ENCODE data around the gene LRRK2.

The LRRK2 gene

DNA sequence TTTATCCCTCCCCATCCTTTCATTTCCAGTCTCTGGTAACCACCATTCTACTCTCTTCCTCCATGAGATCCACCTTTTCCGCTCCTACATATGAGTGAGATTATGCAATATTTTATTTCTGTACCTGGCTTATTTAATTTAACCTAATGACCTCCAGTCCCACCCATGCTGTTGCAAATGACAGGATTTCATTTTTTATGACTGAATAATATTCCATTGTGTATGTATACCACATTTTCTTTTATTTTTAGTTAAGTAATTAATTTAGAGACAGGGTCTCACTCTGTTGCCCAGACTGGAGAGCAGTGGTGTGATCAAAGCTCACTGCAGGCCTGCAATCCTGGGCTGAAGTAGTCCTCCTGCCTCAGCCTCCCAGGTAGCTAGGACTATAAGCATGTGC, 2.6 kb downstream of the LRRK2 start:
- Histone ChIP-seq H3K27me3 (replicated peaks; ENCODE audit: control insufficient read depth, insufficient read depth, low read length, poor library complexity, severe bottlenecking) (no peaks in the 10 kb centered on the region), H3K9me3 (ENCODE audit: control insufficient read depth, low read length) (no peaks in the 10 kb centered on the region), H3K36me3 (ENCODE audit: control insufficient read depth, insufficient read depth, low read length) (no peaks in the 10 kb centered on the region), H3K27ac (ENCODE audit: insufficient read depth, low read length, poor library complexity, severe bottlenecking) (no peak overlapping the region), H3K4me1 (ENCODE audit: control insufficient read depth, insufficient read depth, low read length, poor library complexity, severe bottlenecking) (no peaks in the 10 kb centered on the region), H3K4me3 (ENCODE audit: insufficient read depth, low read depth, low read length, poor library complexity, severe bottlenecking) (no peak overlapping the region)
- no peak for DNase-seq

DNA sequence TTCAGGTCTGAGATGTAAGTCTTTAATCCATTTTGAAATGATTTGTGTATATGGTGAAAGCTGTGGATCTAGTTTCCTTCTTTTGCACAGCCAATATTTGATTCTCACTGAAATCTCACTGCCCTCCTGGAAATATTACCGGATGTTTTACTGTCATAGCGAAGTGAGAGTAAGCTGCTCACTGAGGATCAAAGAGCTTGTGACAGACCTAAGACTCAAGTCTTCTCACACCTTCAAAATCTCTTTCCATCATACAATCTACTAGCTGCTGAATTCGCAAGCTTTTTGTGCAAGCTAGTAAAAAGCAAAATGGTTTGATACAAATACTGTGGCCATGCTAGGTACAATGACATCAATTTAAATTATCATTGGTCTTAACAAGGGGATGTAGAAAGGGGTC, 3.9 kb downstream of the LRRK2 start:
- H3K27ac ChIP-seq (ENCODE audit: insufficient read depth, low read length, poor library complexity, severe bottlenecking): no peak overlapping the region
- H3K27me3 ChIP-seq (replicated peaks; ENCODE audit: control insufficient read depth, insufficient read depth, low read length, poor library complexity, severe bottlenecking): no peaks in the 10 kb centered on the region
- no peaks in the 10 kb centered on the region for H3K36me3 ChIP-seq (ENCODE audit: control insufficient read depth, insufficient read depth, low read length)
- no peak overlapping the region for H3K4me3 ChIP-seq (ENCODE audit: insufficient read depth, low read depth, low read length, poor library complexity, severe bottlenecking)
- DNase-seq: no peak
- H3K4me1 ChIP-seq (ENCODE audit: control insufficient read depth, insufficient read depth, low read length, poor library complexity, severe bottlenecking): no peaks in the 10 kb centered on the region
- no peaks in the 10 kb centered on the region for H3K9me3 ChIP-seq (ENCODE audit: control insufficient read depth, low read length)

DNA sequence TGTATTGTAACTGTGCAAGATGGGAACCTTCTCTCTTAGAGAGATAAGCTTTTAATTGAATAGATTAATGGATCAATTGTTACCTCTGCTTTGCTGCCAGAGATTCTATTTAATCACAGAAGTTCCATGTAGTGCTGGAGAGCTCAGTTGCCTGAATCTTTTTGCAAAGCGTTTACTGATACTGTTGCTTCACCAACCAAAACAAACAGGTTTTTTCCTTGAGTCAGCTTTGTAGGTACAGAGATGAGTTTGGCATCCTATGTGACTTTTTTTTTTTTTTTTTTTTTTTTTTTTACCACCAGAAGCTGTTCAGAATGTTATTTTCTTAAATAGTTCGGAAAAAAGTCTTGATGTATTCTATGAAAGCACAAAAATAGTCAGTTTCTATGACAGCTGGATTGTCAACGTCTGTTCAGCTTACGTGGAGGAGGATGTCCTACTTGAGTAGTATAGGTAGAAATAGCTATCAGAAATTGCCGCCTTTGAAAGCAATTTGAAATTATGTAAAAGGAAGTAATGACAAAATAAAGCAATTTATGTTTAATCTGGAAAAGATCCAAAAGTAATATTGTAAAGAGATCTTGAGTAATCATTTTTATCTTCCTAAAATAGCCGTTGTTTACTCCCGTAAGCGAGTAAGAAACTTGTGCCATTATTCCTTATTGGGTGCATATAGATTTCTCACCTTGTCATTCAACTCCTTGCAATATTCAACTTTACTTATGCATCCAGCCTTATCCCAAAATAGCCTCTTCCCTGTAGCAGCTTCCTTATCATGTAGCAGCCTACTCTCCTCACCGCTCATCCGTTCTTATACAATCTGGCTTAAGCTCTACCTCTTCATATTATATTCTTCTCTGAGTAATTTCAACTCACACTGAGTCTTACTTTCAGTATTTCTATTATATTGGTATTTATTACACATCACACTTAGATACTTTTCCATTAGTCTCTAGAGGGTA, 5.2 kb downstream of the LRRK2 start:
- no peaks in the 10 kb centered on the region for H3K9me3 ChIP-seq (ENCODE audit: control insufficient read depth, low read length)
- no peaks in the 10 kb centered on the region for H3K4me1 ChIP-seq (ENCODE audit: control insufficient read depth, insufficient read depth, low read length, poor library complexity, severe bottlenecking)
- no peak overlapping the region for H3K4me3 ChIP-seq (ENCODE audit: insufficient read depth, low read depth, low read length, poor library complexity, severe bottlenecking)
- no peaks in the 10 kb centered on the region for H3K36me3 ChIP-seq (ENCODE audit: control insufficient read depth, insufficient read depth, low read length)
- H3K27ac ChIP-seq (ENCODE audit: insufficient read depth, low read length, poor library complexity, severe bottlenecking): no peak overlapping the region
- DNase-seq: no peak
- no peaks in the 10 kb centered on the region for H3K27me3 ChIP-seq (replicated peaks; ENCODE audit: control insufficient read depth, insufficient read depth, low read length, poor library complexity, severe bottlenecking)

DNA sequence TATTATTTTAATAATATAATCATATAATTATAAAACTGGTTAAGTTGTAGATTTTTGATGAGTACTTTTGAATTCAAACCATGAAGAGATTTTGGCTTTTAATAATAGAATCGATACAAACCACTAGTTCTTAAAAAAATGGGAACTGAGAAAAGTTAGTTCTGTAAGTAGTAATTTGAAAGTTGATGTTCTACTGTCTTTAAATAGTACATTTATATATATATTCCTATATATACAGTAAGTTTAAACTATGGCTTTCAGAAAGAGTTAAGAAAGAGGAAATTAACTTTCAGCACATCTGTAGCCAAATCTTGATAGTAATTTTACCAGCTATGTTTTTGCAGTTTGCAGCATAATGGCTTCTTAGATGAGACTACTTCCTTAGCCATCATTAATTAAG, 7.8 kb downstream of the LRRK2 start:
- no peaks in the 10 kb centered on the region for H3K4me1 ChIP-seq (ENCODE audit: control insufficient read depth, insufficient read depth, low read length, poor library complexity, severe bottlenecking)
- H3K9me3 ChIP-seq (ENCODE audit: control insufficient read depth, low read length): no peaks in the 10 kb centered on the region
- H3K36me3 ChIP-seq (ENCODE audit: control insufficient read depth, insufficient read depth, low read length): no peaks in the 10 kb centered on the region
- no peaks in the 10 kb centered on the region for H3K27me3 ChIP-seq (replicated peaks; ENCODE audit: control insufficient read depth, insufficient read depth, low read length, poor library complexity, severe bottlenecking)
- no peak overlapping the region for H3K4me3 ChIP-seq (ENCODE audit: insufficient read depth, low read depth, low read length, poor library complexity, severe bottlenecking)
- no peak overlapping the region for H3K27ac ChIP-seq (ENCODE audit: insufficient read depth, low read length, poor library complexity, severe bottlenecking)
- no peak for DNase-seq

DNA sequence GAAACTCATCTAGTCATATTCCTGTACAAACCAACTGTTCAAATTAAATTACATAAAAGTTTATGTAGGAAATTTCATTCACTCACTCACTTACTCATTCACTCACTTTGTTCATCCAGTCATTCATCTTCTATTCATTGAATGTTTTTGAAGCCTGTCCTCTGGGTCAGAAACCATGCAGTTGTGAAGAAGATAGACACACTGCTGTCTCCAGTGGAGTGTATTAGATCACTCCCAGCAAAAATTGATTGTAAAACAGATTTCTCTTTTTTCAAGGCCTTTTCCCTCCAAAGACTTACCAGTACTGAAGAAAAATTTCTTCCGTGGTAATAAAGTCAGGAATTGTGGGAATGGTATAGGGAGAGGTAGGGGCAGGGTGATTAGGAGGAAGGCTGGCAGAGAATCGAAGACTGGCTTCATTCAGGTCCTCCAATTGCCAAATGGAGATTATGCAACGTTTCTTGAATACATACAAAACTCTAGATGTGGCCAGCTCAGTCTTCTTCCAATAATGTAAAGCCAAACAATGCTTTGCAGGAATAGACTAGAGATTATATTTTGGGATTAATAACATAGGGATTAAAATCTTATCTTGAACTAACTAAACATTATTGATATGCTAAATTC, 9.1 kb downstream of the LRRK2 start:
- Histone ChIP-seq H3K4me1 (ENCODE audit: control insufficient read depth, insufficient read depth, low read length, poor library complexity, severe bottlenecking) (no peaks in the 10 kb centered on the region), H3K27ac (ENCODE audit: insufficient read depth, low read length, poor library complexity, severe bottlenecking) (no peak overlapping the region)
- no peak for DNase-seq

DNA sequence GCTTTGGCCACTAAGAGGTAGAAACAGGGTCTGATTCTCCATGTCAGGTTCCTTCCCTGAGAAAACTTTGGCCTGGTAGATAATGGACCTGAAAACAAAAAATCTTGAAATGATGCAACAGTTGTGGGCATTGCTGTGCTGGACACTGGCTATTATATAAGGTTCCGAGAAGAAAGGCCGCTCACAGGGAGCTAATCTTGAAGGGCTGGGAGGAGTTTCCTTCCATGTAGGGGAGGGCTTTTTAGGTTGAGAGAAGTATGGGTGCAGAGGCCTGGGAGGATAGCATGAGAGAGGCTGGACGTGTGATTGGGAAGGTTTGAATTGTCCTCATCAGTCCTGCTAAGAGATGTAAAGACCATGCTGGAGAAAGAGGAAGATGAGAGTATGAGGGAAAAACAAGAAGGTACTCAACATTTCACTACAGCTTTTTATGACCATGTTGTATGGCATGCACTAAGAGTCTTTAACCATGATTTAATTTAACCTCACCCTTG, 11.6 kb downstream of the LRRK2 start:
- DNase-seq: no peak
- Histone ChIP-seq H3K9me3 (ENCODE audit: control insufficient read depth, low read length) (no peaks in the 10 kb centered on the region), H3K4me1 (ENCODE audit: control insufficient read depth, insufficient read depth, low read length, poor library complexity, severe bottlenecking) (no peaks in the 10 kb centered on the region), H3K27me3 (replicated peaks; ENCODE audit: control insufficient read depth, insufficient read depth, low read length, poor library complexity, severe bottlenecking) (no peaks in the 10 kb centered on the region), H3K27ac (ENCODE audit: insufficient read depth, low read length, poor library complexity, severe bottlenecking) (no peak overlapping the region), H3K4me3 (ENCODE audit: insufficient read depth, low read depth, low read length, poor library complexity, severe bottlenecking) (no peak overlapping the region), H3K36me3 (ENCODE audit: control insufficient read depth, insufficient read depth, low read length) (no peaks in the 10 kb centered on the region)

More for the DNA sequence above, 9.1 kb downstream of the LRRK2 start:
- no peak overlapping the region for H3K4me3 ChIP-seq (ENCODE audit: insufficient read depth, low read depth, low read length, poor library complexity, severe bottlenecking)
- no peaks in the 10 kb centered on the region for H3K27me3 ChIP-seq (replicated peaks; ENCODE audit: control insufficient read depth, insufficient read depth, low read length, poor library complexity, severe bottlenecking)
- no peaks in the 10 kb centered on the region for H3K36me3 ChIP-seq (ENCODE audit: control insufficient read depth, insufficient read depth, low read length)
- H3K9me3 ChIP-seq (ENCODE audit: control insufficient read depth, low read length): no peaks in the 10 kb centered on the region

DNA sequence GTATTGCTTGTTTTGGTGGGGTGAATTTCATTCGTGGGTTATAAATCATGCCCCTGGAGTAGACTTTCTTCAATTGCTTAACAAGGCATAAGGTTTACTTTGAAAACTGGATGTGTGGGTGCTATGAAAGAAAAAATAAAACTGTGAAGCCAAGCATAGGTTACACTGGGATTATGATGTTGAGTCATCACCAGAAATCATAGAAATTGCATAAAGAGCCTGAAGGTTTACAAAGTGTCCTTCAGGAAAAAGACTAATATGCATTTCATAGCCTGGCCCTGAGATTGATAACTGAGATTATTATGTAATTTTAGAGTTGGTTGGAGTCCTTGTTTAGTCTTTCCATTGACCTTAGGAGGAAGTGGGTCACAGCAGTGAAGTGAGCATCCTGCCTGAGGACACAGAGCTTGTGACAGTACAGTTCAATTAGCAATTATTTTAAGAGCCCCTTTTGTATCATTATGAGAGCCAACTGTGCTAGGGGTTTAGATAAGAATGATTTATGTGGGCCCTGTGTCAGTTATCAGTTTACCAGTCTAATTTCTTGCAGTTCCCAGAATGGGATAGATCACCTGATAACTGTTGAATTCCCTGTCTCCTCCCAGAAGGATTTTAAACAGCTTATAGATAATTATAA, 13.6 kb downstream of the LRRK2 start:
- DNase-seq: no peak
- Histone ChIP-seq H3K27ac (ENCODE audit: insufficient read depth, low read length, poor library complexity, severe bottlenecking) (no peak overlapping the region), H3K4me1 (ENCODE audit: control insufficient read depth, insufficient read depth, low read length, poor library complexity, severe bottlenecking) (no peaks in the 10 kb centered on the region), H3K9me3 (ENCODE audit: control insufficient read depth, low read length) (no peaks in the 10 kb centered on the region), H3K4me3 (ENCODE audit: insufficient read depth, low read depth, low read length, poor library complexity, severe bottlenecking) (no peak overlapping the region), H3K36me3 (ENCODE audit: control insufficient read depth, insufficient read depth, low read length) (no peaks in the 10 kb centered on the region), H3K27me3 (replicated peaks; ENCODE audit: control insufficient read depth, insufficient read depth, low read length, poor library complexity, severe bottlenecking) (no peaks in the 10 kb centered on the region)

DNA sequence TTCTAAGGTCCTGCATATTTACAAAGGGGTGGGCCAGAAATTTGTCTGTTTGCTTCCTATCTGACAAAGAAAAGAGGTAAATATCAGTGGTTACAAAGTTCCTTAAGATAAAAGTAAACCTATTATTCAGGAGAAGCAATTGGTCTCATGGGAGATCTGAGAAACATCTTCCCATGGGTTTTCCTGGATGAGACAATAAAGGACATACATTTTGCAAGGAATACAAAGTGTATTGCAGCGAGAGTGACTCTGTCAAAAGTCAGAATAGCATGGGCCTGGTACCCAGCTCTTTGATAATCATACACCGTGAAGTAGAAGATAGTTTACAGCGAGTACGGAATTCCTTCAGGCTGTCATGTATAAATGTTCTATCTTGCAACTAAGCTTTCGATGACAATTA, 14.2 kb downstream of the LRRK2 start:
- Histone ChIP-seq H3K36me3 (ENCODE audit: control insufficient read depth, insufficient read depth, low read length) (no peaks in the 10 kb centered on the region), H3K4me3 (ENCODE audit: insufficient read depth, low read depth, low read length, poor library complexity, severe bottlenecking) (no peak overlapping the region), H3K27ac (ENCODE audit: insufficient read depth, low read length, poor library complexity, severe bottlenecking) (no peak overlapping the region), H3K9me3 (ENCODE audit: control insufficient read depth, low read length) (no peaks in the 10 kb centered on the region), H3K27me3 (replicated peaks; ENCODE audit: control insufficient read depth, insufficient read depth, low read length, poor library complexity, severe bottlenecking) (no peaks in the 10 kb centered on the region), H3K4me1 (ENCODE audit: control insufficient read depth, insufficient read depth, low read length, poor library complexity, severe bottlenecking) (no peaks in the 10 kb centered on the region)
- no peak for DNase-seq

DNA sequence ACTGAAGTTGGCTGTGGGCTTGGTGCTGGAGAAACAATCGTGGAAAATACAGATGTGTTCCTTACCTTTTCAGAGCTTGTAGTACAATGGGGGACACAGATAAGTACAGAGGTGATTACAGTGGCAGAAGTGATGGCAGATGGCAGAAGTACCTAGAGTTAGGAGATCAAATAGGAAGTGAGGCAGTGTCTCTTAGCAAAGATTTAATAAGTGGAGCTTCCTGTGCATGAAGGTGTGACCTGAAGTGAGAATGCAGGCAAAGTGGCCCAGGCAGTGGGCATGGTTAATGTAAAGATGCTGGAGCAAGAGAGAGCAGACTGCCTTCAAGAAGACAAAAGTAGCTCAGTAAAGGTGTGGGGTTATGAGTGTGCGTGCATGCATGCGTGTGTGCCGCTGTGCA, 16.0 kb downstream of the LRRK2 start:
- Histone ChIP-seq H3K27ac (ENCODE audit: insufficient read depth, low read length, poor library complexity, severe bottlenecking) (no peak overlapping the region), H3K36me3 (ENCODE audit: control insufficient read depth, insufficient read depth, low read length) (no peaks in the 10 kb centered on the region), H3K9me3 (ENCODE audit: control insufficient read depth, low read length) (no peaks in the 10 kb centered on the region), H3K27me3 (replicated peaks; ENCODE audit: control insufficient read depth, insufficient read depth, low read length, poor library complexity, severe bottlenecking) (no peaks in the 10 kb centered on the region), H3K4me3 (ENCODE audit: insufficient read depth, low read depth, low read length, poor library complexity, severe bottlenecking) (no peak overlapping the region), H3K4me1 (ENCODE audit: control insufficient read depth, insufficient read depth, low read length, poor library complexity, severe bottlenecking) (no peaks in the 10 kb centered on the region)
- DNase-seq: no peak

DNA sequence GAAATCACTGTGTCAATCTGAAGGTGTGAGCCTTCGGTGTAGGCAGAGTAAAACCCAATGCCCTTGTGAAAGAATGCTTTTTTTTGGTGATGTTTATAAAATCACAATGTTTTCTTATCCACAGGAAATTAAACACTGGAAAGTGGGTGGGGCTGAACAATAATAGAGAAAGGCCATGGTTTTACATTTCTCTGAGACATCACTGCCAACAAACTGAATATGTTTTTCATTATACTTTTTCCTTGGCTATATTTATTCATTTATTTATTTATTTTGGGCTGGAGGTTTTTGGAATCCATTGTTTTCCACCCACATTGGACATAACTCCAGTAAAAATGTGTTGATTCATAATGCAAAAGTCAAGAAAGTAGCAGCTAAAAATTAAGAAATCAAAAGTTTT, 16.9 kb downstream of the LRRK2 start:
- no peak for DNase-seq
- Histone ChIP-seq H3K4me1 (ENCODE audit: control insufficient read depth, insufficient read depth, low read length, poor library complexity, severe bottlenecking) (no peaks in the 10 kb centered on the region), H3K27me3 (replicated peaks; ENCODE audit: control insufficient read depth, insufficient read depth, low read length, poor library complexity, severe bottlenecking) (no peaks in the 10 kb centered on the region), H3K4me3 (ENCODE audit: insufficient read depth, low read depth, low read length, poor library complexity, severe bottlenecking) (no peak overlapping the region), H3K9me3 (ENCODE audit: control insufficient read depth, low read length) (no peaks in the 10 kb centered on the region), H3K36me3 (ENCODE audit: control insufficient read depth, insufficient read depth, low read length) (no peaks in the 10 kb centered on the region), H3K27ac (ENCODE audit: insufficient read depth, low read length, poor library complexity, severe bottlenecking) (no peak overlapping the region)

All from effector memory CD4-positive, alpha-beta T cell (primary cell).